ENCODE data around the gene GMPR.

The GMPR gene

GRCh38 chr6:16239798-16240123, 1.4 kb downstream of the GMPR start:
- no peak overlapping the region for H3K4me3 ChIP-seq (replicated peaks; ENCODE audit: low read depth, low read length)
- TF ChIP-seq, protein P1, sequence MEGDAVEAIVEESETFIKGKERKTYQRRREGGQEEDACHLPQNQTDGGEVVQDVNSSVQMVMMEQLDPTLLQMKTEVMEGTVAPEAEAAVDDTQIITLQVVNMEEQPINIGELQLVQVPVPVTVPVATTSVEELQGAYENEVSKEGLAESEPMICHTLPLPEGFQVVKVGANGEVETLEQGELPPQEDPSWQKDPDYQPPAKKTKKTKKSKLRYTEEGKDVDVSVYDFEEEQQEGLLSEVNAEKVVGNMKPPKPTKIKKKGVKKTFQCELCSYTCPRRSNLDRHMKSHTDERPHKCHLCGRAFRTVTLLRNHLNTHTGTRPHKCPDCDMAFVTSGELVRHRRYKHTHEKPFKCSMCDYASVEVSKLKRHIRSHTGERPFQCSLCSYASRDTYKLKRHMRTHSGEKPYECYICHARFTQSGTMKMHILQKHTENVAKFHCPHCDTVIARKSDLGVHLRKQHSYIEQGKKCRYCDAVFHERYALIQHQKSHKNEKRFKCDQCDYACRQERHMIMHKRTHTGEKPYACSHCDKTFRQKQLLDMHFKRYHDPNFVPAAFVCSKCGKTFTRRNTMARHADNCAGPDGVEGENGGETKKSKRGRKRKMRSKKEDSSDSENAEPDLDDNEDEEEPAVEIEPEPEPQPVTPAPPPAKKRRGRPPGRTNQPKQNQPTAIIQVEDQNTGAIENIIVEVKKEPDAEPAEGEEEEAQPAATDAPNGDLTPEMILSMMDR (IDR thresholded peaks at IDR 0.05; ENCODE audit: low read depth, low read length, missing control alignments): no peak
- no peak for DNase-seq (ENCODE audit: extremely low read depth, low read depth)

DNA sequence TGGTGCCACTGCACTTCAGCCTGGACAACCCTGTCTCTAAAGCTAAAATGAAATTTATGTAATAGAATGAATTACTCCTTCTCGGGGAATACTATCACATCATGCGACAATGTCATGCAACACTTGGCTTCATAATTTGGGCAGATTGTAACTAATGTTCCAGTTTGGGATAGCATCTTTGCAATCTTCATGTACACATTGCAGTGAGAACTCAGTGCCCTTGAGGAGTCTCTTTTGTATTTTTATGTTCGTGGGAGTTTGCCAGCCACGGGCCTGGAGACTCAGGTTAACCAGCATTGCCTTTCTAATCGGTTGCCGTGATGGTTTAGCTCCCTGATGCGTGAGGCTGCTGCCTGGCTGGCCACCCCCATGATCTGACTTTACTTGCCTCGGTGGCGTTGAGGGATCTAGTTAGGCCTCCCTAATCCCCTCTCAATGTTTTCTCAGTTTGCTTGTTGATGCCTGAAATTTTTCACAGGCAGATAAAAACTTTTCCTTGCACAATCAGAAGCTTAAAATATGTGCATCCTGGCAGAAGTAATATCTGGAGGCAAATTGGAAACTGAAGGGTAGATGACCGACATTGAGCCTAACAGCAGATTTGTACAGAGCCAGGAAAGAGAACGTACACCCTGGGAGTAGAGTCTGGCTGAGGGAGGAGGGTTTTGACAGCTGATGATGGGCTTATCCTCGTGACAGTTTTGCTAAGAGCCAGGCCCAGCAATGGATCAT, 2.4 kb downstream of the GMPR start:
- TF ChIP-seq, protein P1 (IDR thresholded peaks at IDR 0.05; ENCODE audit: low read depth, low read length, missing control alignments): no peak
- H3K4me3 ChIP-seq (replicated peaks; ENCODE audit: low read depth, low read length): no peak overlapping the region
- no peak for DNase-seq (ENCODE audit: extremely low read depth, low read depth)

- no peak for DNase-seq (ENCODE audit: extremely low read depth, low read depth)
- no peak overlapping the region for H3K4me3 ChIP-seq (replicated peaks; ENCODE audit: low read depth, low read length)
- TF ChIP-seq, protein P1 (IDR thresholded peaks at IDR 0.05; ENCODE audit: low read depth, low read length, missing control alignments): no peak
Measured at GRCh38 chr6:16241321-16241689, 2.9 kb downstream of the GMPR start.

DNA sequence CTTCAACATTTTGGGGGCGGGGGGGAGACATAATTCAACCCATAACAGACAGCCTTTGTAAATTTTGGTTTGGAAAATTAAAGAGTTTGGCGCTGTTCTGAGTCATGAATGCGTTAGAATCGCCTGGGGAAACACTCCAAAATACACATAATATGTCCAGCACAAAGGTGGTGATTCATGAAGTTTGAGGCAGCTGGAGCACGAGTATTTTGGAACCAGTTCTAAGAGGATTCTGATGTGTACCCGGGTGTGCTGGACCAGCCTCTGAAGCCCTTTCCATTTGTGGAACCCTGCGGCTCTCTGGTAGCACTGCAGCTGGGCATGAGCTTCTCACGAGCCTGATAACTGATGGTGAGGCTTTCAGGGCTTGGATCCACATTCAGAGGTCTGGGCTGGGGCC, 4.7 kb downstream of the GMPR start:
- TF ChIP-seq, protein P1 (IDR thresholded peaks at IDR 0.05; ENCODE audit: low read depth, low read length, missing control alignments): no peak
- H3K4me3 ChIP-seq (replicated peaks; ENCODE audit: low read depth, low read length): no peak overlapping the region
- DNase-seq (ENCODE audit: extremely low read depth, low read depth): no peak

DNA sequence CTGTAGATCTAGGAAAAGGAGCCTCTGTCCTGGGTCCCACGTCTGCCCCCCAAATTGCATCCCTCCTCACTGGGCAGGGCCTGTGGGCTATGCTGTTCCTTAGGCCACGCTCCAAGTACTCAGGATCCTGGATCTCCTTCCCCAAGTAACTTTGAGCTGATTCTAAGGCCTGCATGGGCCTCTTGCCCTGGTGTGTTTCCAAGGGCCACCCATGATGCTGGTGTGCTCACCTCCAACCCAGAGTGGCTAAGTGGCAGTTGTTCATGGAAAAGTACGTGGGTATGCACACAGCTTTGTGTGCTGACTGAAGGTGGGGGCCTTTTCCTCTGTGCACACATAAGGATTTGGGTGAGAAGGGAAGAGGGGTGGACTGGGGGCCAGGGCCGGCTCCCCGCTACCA, 5.3 kb downstream of the GMPR start:
- no peak for DNase-seq (ENCODE audit: extremely low read depth, low read depth)
- TF ChIP-seq, protein P1 (IDR thresholded peaks at IDR 0.05; ENCODE audit: low read depth, low read length, missing control alignments): no peak
- H3K4me3 ChIP-seq (replicated peaks; ENCODE audit: low read depth, low read length): no peak overlapping the region

- no peak overlapping the region for H3K4me3 ChIP-seq (replicated peaks; ENCODE audit: low read depth, low read length)
- TF ChIP-seq, protein P1 (IDR thresholded peaks at IDR 0.05; ENCODE audit: low read depth, low read length, missing control alignments): no peak
Measured at GRCh38 chr6:16244446-16244845, 6.1 kb downstream of the GMPR start.

More at GRCh38 chr6:16244446-16244845, 6.1 kb downstream of the GMPR start:
- DNase-seq (ENCODE audit: extremely low read depth, low read depth): no peak
